ENCODE results near the gene PAAF1.

- TF ChIP-seq, protein P1, sequence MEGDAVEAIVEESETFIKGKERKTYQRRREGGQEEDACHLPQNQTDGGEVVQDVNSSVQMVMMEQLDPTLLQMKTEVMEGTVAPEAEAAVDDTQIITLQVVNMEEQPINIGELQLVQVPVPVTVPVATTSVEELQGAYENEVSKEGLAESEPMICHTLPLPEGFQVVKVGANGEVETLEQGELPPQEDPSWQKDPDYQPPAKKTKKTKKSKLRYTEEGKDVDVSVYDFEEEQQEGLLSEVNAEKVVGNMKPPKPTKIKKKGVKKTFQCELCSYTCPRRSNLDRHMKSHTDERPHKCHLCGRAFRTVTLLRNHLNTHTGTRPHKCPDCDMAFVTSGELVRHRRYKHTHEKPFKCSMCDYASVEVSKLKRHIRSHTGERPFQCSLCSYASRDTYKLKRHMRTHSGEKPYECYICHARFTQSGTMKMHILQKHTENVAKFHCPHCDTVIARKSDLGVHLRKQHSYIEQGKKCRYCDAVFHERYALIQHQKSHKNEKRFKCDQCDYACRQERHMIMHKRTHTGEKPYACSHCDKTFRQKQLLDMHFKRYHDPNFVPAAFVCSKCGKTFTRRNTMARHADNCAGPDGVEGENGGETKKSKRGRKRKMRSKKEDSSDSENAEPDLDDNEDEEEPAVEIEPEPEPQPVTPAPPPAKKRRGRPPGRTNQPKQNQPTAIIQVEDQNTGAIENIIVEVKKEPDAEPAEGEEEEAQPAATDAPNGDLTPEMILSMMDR (conservative IDR thresholded peaks at IDR 0.05; ENCODE audit: low read depth in 2 of 2) = no peak
- TF ChIP-seq EZH2 (IDR thresholded peaks at IDR 0.05; ENCODE audit: low read depth, unreplicated experiment) = no peak
Observed at GRCh38 chr11:73931951-73932350, 55.2 kb downstream of the PAAF1 start.
